LNCAP (cell line): ENCODE measurements around the gene ABCC11.

Experiments
- CTCF ChIP-seq: fragments of 450-650 bp; IDR thresholded peaks from 2 replicates; pipeline ENCODE4 v1.5.1; 2017; ENCODE audit warnings: mild to moderate bottlenecking

Gene ABCC11

GRCh38 chr16:48182979-48183537 is 64.3 kb downstream of the ABCC11 start:
- no peak for TF ChIP-seq CTCF

- no peak for TF ChIP-seq CTCF
These were observed 66.4 kb downstream of the ABCC11 start for GRCh38 chr16:48180868-48181480.

GRCh38 chr16:48176635-48177408 is 70.5 kb downstream of the ABCC11 start:
- TF ChIP-seq CTCF = no peak

- no peak for TF ChIP-seq CTCF
These were observed 73.5 kb downstream of the ABCC11 start for GRCh38 chr16:48173889-48174288.

- TF ChIP-seq CTCF = no peak
These were observed 74.7 kb downstream of the ABCC11 start for GRCh38 chr16:48172682-48173081.

- TF ChIP-seq CTCF = no peak
These were observed 77.4 kb downstream of the ABCC11 start for GRCh38 chr16:48169896-48170295.

GRCh38 chr16:48168075-48168474 is 79.3 kb downstream of the ABCC11 start:
- TF ChIP-seq CTCF = no peak
